Measurements from ENCODE around the gene MICAL2.

MICAL2 gene

GRCh38 chr11:12278766-12279671 is 168.6 kb downstream of the MICAL2 start:
- DNase-seq, result no peak

DNA sequence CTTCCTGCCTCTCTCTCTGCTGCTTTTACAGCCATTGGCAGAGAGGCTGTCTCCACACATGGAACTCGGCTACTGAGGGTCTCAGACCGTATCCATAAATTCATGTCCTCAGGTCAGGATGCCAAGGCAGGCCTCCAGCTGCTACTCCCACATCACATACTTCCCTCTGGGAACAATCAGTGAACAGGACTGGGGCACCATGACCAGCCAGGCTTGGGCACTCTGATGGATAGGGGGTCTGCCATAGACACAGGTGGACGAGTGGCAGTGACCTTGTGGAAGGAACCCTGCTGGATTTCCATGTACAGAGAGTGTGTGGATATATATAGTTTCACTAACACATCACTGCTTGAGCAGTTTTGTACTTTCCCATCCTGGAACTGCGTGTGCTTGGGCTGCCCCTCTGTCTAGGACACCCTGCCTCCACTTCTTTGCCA is 169.3 kb downstream of the MICAL2 start:
- no peak for DNase-seq

GRCh38 chr11:12280199-12280837 is 169.9 kb downstream of the MICAL2 start:
- no peak for DNase-seq

DNA sequence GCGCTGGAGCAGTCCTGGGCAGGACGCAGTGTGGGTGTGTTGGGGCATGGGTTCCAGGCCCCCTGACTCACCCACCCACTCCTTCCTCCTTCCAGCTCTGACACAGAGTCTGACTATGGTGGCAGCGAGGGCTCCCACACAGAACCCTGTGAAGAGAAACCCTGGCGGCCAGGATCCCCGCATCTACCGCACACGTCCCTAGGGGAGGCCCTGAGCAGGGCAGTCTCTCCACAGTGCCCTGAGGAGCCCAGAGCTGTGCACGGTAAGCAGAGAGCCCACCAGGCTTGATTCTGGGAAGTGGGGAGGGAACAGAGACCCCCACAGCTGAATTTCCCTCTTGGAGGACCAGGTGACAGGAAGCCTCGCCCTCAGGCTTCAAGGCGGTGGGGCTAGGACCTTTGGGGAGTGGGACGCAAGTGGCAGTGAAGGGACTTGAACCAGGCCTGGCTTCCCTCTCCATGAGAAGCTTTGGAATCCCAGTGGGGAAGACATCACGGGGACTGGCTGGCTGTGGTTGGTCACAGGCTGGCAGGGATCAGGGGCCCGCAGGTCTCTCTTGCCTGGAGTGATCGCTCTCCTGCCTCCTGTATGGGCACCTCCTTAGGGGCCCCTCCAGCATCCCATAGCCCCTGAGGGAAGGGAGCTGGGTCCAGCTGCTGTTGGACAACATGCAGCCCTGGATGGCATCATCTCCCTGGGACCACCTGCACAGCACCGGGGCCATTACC is 170.6 kb downstream of the MICAL2 start:
- no peak for DNase-seq

- DNase-seq, result peak; percentile 79
Observed at GRCh38 chr11:12281571-12282478, 171.4 kb downstream of the MICAL2 start.

GRCh38 chr11:12282676-12283075 is 172.3 kb downstream of the MICAL2 start:
- no peak for DNase-seq

DNA sequence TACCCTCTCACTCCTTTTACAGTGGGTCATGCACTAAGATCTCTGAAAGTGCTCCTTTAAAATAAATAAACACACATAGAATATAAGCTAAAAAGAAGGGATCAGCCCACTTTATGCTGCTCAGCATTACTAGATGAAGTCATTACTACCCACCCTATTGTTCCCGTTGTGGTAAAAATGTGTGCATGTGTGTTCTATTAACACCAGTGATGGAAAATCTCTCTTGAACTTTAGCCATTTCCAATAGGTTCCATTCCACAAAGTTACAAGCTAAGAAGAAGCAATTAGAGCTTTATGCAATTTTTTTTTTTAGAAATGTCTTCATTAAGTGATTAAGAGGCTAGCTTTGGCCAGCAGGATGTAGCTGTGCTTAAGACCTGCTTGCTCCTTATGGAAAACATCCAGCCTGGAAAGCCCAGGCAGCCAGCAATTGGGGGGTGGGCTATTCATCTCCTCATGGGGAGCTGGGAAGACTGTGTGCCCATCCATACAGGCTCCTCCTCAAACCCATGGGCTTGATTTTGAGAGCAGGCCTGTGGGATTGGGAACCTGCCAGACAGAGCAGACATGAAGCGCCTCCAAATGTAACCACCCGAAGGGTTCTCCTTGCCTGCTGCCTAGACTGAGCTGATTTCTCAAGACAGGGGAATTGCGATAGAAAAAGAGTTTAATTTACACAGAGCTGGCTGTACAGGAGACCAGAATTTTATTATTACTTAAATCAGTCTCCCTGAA is 174.1 kb downstream of the MICAL2 start:
- DNase-seq, result no peak

DNA sequence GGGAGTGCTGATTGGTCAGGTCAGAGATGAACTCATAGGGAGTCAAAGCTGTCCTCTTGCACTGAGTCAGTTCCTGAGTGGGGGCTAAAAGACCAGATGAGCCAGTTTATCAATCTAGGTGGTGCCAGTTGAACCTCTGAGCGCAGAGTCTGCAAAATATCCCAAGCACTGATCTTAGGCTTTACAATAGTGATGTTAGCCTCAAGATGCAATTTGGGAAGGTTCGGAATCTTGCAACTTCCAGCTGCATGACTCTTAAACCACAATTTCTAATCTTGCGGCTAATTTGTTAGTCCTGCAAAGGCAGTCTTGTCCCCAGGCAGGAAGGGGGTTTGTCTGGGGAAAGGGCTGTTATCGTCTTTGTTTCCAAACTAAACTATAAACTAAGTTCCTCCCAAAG is 174.7 kb downstream of the MICAL2 start:
- no peak for DNase-seq

- no peak for DNase-seq
Observed at GRCh38 chr11:12285811-12286222, 175.4 kb downstream of the MICAL2 start.

DNA sequence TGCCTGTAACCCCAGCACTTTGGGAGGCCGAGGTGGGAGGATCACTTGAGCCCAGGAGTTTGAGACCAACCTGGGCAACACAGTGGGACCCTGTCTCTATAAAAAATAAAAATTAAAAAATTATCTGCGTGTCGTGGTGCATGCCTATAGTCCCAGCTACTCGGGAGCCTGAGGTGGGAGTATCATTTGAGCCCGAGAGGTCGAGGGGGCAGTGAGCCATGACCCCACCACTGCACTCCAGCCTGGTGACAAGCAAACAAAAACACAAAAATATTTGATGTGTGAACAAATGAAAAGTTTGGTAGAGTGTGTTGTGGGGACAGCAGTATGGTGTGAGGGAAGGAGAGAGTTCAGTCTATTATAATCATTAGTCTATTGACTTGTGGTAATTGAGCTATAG is 176.2 kb downstream of the MICAL2 start:
- no peak for DNase-seq

GRCh38 chr11:12287009-12287373 is 176.6 kb downstream of the MICAL2 start:
- DNase-seq, result no peak

- no peak for DNase-seq
Observed at GRCh38 chr11:12287374-12288211, 177.2 kb downstream of the MICAL2 start.

- DNase-seq, result peak; percentile 65
Observed at GRCh38 chr11:12288212-12288930, 178.0 kb downstream of the MICAL2 start.

GRCh38 chr11:12288931-12289666 is 178.7 kb downstream of the MICAL2 start:
- no peak for DNase-seq

GRCh38 chr11:12289667-12290476 is 179.5 kb downstream of the MICAL2 start:
- DNase-seq, result no peak

GRCh38 chr11:12290477-12290922 is 180.1 kb downstream of the MICAL2 start:
- DNase-seq, result no peak

- no peak for DNase-seq
Observed at GRCh38 chr11:12291313-12291712, 180.9 kb downstream of the MICAL2 start.

DNA sequence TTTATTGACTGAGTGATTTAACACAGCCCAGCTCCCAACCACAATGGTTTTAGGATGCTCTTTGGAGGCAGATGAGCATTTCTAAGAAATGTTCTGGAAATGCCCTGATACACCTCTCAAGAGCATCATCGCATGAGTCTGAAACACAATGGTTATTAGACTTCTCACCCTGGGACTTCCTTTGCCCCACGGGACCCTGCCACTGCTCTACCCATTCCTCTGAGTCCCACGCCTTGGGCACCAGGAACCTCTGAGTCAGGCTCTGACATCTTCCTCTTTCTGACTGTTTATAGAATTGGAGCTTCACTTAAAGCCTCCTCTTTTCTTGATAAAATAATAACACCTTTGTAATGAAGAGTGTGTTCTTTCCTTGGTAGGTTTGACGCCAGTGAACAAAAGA is 181.4 kb downstream of the MICAL2 start:
- DNase-seq, result no peak
